ENCODE measurements around the gene MXRA7.
A peak's percentile ranks its signal among the peaks of the same experiment; 100 is the strongest.

Gene MXRA7

GRCh38 chr17:76657505-76658241 lies 53.1 kb downstream of the MXRA7 start:
- peak overlapping the region in 3 of 11 experiments; percentile 5 to 30 (median 8); a peak in 2 of 22 replicates for H3K4me2 ChIP-seq
- H4K20me1 ChIP-seq, result no peaks in the 10 kb centered on the region
- H3K9ac ChIP-seq, result no peak overlapping the region

GRCh38 chr17:76654408-76654807 lies 56.4 kb downstream of the MXRA7 start:
- no peaks in the 10 kb centered on the region for H3K36me3 ChIP-seq
- no peak overlapping the region for H3K4me2 ChIP-seq
- peaks cover 10 to 19% (median 17%) of the 10 kb centered on the region in 11 experiments; a peak in 21 of 22 replicates for H3K9me3 ChIP-seq (replicated peaks in 1 of 11)
- no peaks in the 10 kb centered on the region for H3K27me3 ChIP-seq
- no peak overlapping the region for H3K9ac ChIP-seq
- H3K4me1 ChIP-seq, result peaks cover 1 to 16% (median 8%) of the 10 kb centered on the region in 10 experiments
- no peak overlapping the region for H3K27ac ChIP-seq
- H3K4me3 ChIP-seq, result no peak overlapping the region
- H4K20me1 ChIP-seq, result no peaks in the 10 kb centered on the region
- no peak for TF ChIP-seq Cebpa-rat (IDR thresholded peaks at IDR 0.05)

More at GRCh38 chr17:76657505-76658241, 53.1 kb downstream of the MXRA7 start:
- TF ChIP-seq Cebpa-rat (IDR thresholded peaks at IDR 0.05), result no peak
- Histone ChIP-seq H3K4me3 (no peak overlapping the region), H3K9me3 (replicated peaks in 1 of 11) (peaks cover 4 to 8% (median 6%) of the 10 kb centered on the region in 11 experiments; a peak in 21 of 22 replicates), H3K4me1 (peaks cover 14 to 30% (median 22%) of the 10 kb centered on the region in 10 experiments), H3K36me3 (no peaks in the 10 kb centered on the region), H3K27ac (peak overlapping the region in 1 of 11 experiments; percentile 17; a peak in 1 of 22 replicates), H3K27me3 (no peaks in the 10 kb centered on the region)

- no peaks in the 10 kb centered on the region for H3K4me1 ChIP-seq
- H4K20me1 ChIP-seq, result no peaks in the 10 kb centered on the region
- H3K9me3 ChIP-seq (replicated peaks in 1 of 11), result peaks cover 35 to 48% (median 40%) of the 10 kb centered on the region in 11 experiments
- no peaks in the 10 kb centered on the region for H3K27me3 ChIP-seq
- no peak overlapping the region for H3K9ac ChIP-seq
- no peak for TF ChIP-seq Cebpa-rat (IDR thresholded peaks at IDR 0.05)
- no peak overlapping the region for H3K4me3 ChIP-seq
- no peaks in the 10 kb centered on the region for H3K36me3 ChIP-seq
- no peak overlapping the region for H3K4me2 ChIP-seq
- no peak overlapping the region for H3K27ac ChIP-seq
Measured at GRCh38 chr17:76650504-76650903, 60.3 kb downstream of the MXRA7 start.

- Histone ChIP-seq H3K27me3 (no peaks in the 10 kb centered on the region), H3K27ac (no peak overlapping the region), H3K9ac (no peak overlapping the region), H3K9me3 (replicated peaks in 1 of 11) (peaks cover 22 to 38% (median 27%) of the 10 kb centered on the region in 11 experiments), H3K36me3 (no peaks in the 10 kb centered on the region), H3K4me2 (no peak overlapping the region), H3K4me3 (no peak overlapping the region), H3K4me1 (no peaks in the 10 kb centered on the region), H4K20me1 (no peaks in the 10 kb centered on the region)
- TF ChIP-seq Cebpa-rat (IDR thresholded peaks at IDR 0.05), result no peak
Measured at GRCh38 chr17:76646712-76647111, 64.1 kb downstream of the MXRA7 start.

GRCh38 chr17:76645481-76645880 lies 65.3 kb downstream of the MXRA7 start:
- no peaks in the 10 kb centered on the region for H4K20me1 ChIP-seq
- H3K4me2 ChIP-seq, result no peak overlapping the region
- H3K4me3 ChIP-seq, result no peak overlapping the region
- no peaks in the 10 kb centered on the region for H3K4me1 ChIP-seq
- H3K27me3 ChIP-seq, result no peaks in the 10 kb centered on the region
- H3K36me3 ChIP-seq, result no peaks in the 10 kb centered on the region
- H3K9ac ChIP-seq, result no peak overlapping the region
- H3K9me3 ChIP-seq (replicated peaks in 1 of 11), result peaks cover 20 to 35% (median 27%) of the 10 kb centered on the region in 11 experiments
- no peak for TF ChIP-seq Cebpa-rat (IDR thresholded peaks at IDR 0.05)
- no peak overlapping the region for H3K27ac ChIP-seq

GRCh38 chr17:76644995-76645394 lies 65.8 kb downstream of the MXRA7 start:
- no peak for TF ChIP-seq Cebpa-rat (IDR thresholded peaks at IDR 0.05)
- Histone ChIP-seq H3K27me3 (no peaks in the 10 kb centered on the region), H3K4me3 (no peak overlapping the region), H3K4me2 (no peak overlapping the region), H3K9ac (no peak overlapping the region), H3K4me1 (no peaks in the 10 kb centered on the region), H3K27ac (no peak overlapping the region), H3K9me3 (replicated peaks in 1 of 11) (peaks cover 20 to 35% (median 27%) of the 10 kb centered on the region in 11 experiments), H3K36me3 (no peaks in the 10 kb centered on the region), H4K20me1 (no peaks in the 10 kb centered on the region)

GRCh38 chr17:76643553-76644148 lies 67.1 kb downstream of the MXRA7 start, which contains the start of gene ST6GALNAC1:
TSS of gene ST6GALNAC1 (minus strand) at chr17:76643757. CDS start at chr17:76643638, 119 bp downstream.
- Histone ChIP-seq H4K20me1 (no peaks in the 10 kb centered on the region), H3K27ac (no peak within 1 kb of the TSS), H3K27me3 (no peaks in the 10 kb centered on the region), H3K9me3 (replicated peaks in 1 of 11) (peaks cover 20 to 35% (median 27%) of the 10 kb centered on the region in 11 experiments), H3K4me1 (peaks cover 0 to 3% (median 0%) of the 10 kb centered on the region in 10 experiments; a peak in 4 of 20 replicates), H3K4me3 (no peak within 1 kb of the TSS), H3K9ac (no peak within 1 kb of the TSS), H3K4me2 (no peak within 1 kb of the TSS), H3K36me3 (no peaks in the 10 kb centered on the region)
- no peak for TF ChIP-seq Cebpa-rat (IDR thresholded peaks at IDR 0.05)

GRCh38 chr17:76642994-76643393 lies 67.8 kb downstream of the MXRA7 start:
- no peaks in the 10 kb centered on the region for H4K20me1 ChIP-seq
- TF ChIP-seq Cebpa-rat (IDR thresholded peaks at IDR 0.05), result no peak
- no peaks in the 10 kb centered on the region for H3K27me3 ChIP-seq
- no peak overlapping the region for H3K4me3 ChIP-seq
- H3K4me1 ChIP-seq, result peaks cover 0 to 6% (median 0%) of the 10 kb centered on the region in 10 experiments; a peak in 4 of 20 replicates
- H3K9ac ChIP-seq, result no peak overlapping the region
- H3K36me3 ChIP-seq, result no peaks in the 10 kb centered on the region
- H3K9me3 ChIP-seq (replicated peaks in 1 of 11), result peaks cover 19 to 33% (median 25%) of the 10 kb centered on the region in 11 experiments
- no peak overlapping the region for H3K4me2 ChIP-seq
- H3K27ac ChIP-seq, result no peak overlapping the region

GRCh38 chr17:76642032-76642561 lies 68.7 kb downstream of the MXRA7 start:
- H3K4me1 ChIP-seq, result peaks cover 0 to 6% (median 0%) of the 10 kb centered on the region in 10 experiments; a peak in 4 of 20 replicates

More at GRCh38 chr17:76642032-76642561, 68.7 kb downstream of the MXRA7 start:
- Histone ChIP-seq H3K4me3 (no peak overlapping the region), H3K9ac (no peak overlapping the region), H3K4me2 (no peak overlapping the region), H3K27ac (no peak overlapping the region), H3K36me3 (no peaks in the 10 kb centered on the region), H3K9me3 (replicated peaks in 1 of 11) (peaks cover 12 to 24% (median 17%) of the 10 kb centered on the region in 11 experiments), H3K27me3 (no peaks in the 10 kb centered on the region), H4K20me1 (no peaks in the 10 kb centered on the region)
- TF ChIP-seq Cebpa-rat (IDR thresholded peaks at IDR 0.05), result no peak

Measured in BLaER1 treated with 17β-estradiol and CSF1 and Interleukin-3, amounts not matched to agents 10 nM and 100 nM (cell line).